ENCODE measurements around the gene COPS6.

The COPS6 gene

DNA sequence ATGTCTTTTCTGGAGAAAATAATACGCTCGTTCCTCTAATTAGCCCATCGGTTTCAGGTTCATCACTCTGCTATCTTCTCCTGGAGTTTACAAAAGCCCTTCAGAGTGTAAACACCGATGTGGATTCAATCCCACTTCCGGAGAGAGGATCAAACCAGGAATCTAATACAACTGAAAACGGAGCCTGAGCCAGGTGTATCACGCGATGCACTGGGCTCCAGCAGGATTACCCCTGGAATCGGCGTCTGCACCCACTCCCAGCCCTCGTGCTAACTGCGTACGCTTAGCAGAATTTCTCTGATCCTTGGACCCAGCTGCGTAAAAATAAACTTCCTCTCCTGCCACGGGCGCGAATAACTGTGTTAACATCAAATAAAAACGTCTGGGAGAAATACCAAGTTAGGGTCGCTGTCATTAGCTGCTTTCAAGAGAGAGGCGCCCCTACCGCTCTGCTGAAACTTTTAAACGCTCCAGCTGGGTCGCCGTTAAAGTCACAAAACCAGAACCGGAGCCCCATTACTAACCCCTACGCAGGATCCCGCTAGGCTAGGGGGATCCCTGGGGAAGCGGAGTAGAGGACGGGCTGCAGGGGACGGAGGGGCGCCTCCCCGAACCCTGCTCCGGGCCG lies 7.7 kb upstream of the COPS6 start:
- Histone ChIP-seq H3K27ac (ENCODE audit: low read depth, low read length) (no peak overlapping the region), H4K20me1 (ENCODE audit: control insufficient read depth, insufficient read depth, low read depth, low read length) (peaks cover 11% of the 10 kb centered on the region; the same call in 1 of the 2 replicates), H3K36me3 (ENCODE audit: control insufficient read depth, low read length) (peaks cover 25% of the 10 kb centered on the region), H3K4me2 (ENCODE audit: low read length) (peak overlapping the region; percentile 82), H3K9me3 (ENCODE audit: control insufficient read depth, insufficient read depth, low read length) (no peaks in the 10 kb centered on the region), H3K4me1 (ENCODE audit: control insufficient read depth, low read length) (peaks cover 24% of the 10 kb centered on the region), H3K9me2 (replicated peaks; ENCODE audit: control insufficient read depth, low read length) (no peaks in the 10 kb centered on the region), H3K27me3 (ENCODE audit: control insufficient read depth, low read length) (peaks cover 7% of the 10 kb centered on the region; the same call in 1 of the 2 replicates), H3F3A (ENCODE audit: control insufficient read depth, insufficient read depth) (peaks cover 19% of the 10 kb centered on the region), H3K79me2 (ENCODE audit: control insufficient read depth, low read length) (peaks cover 39% of the 10 kb centered on the region), H3K4me3 (ENCODE audit: low read length) (peak overlapping the region; percentile 79)
- TF ChIP-seq CTCF (IDR thresholded peaks at IDR 0.05; ENCODE audit: low read depth, low read length, poor library complexity, severe bottlenecking) (no peak), EZH2phosphoT487 (IDR thresholded peaks at IDR 0.05; ENCODE audit: borderline replicate concordance, low read length) (no peak)

DNA sequence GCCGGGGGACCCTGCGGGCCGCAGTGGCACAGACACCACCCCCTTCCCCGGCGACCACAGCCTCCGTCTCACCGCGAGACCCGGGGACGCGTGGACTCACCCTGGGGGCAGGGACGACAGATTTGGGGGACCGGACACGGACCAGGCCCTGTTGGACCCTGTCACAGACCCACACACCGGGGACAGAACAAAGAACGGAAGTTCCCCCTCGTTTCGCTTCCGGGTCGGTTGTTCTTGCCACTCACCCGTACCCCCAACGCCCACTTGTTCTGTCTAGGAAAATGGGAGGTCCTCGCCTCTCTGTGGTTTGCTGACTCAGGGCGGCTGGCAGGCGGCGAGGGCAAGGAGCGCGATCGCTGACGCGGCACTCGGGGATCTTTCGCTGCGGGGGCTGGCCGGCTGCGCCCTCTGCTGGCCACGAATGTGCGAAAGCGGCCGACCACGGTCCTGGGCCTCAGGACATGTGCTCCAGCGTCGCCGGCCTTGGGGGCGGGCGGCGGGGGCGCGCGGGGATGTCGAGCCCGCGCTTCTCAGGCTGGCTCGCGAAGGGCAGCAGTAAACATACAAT lies 7.2 kb upstream of the COPS6 start, which contains the start of gene ZNF3:
ZNF3 (minus strand) TSS at position 189 of the 568 bp plus-strand sequence. CDS start 4,366 bp downstream, outside the sequence.
- Histone ChIP-seq H3F3A (ENCODE audit: control insufficient read depth, insufficient read depth) (peaks cover 19% of the 10 kb centered on the region), H3K36me3 (ENCODE audit: control insufficient read depth, low read length) (peaks cover 19% of the 10 kb centered on the region), H3K27ac (ENCODE audit: low read depth, low read length) (peak within 1 kb of the TSS; percentile 42), H3K9me3 (ENCODE audit: control insufficient read depth, insufficient read depth, low read length) (no peaks in the 10 kb centered on the region), H4K20me1 (ENCODE audit: control insufficient read depth, insufficient read depth, low read depth, low read length) (peaks cover 11% of the 10 kb centered on the region; the same call in 1 of the 2 replicates), H3K4me2 (ENCODE audit: low read length) (peak within 1 kb of the TSS; percentile 82), H3K27me3 (ENCODE audit: control insufficient read depth, low read length) (peaks cover 7% of the 10 kb centered on the region; the same call in 1 of the 2 replicates), H3K79me2 (ENCODE audit: control insufficient read depth, low read length) (peaks cover 39% of the 10 kb centered on the region), H3K4me3 (ENCODE audit: low read length) (peak within 1 kb of the TSS; percentile 79), H3K4me1 (ENCODE audit: control insufficient read depth, low read length) (peaks cover 24% of the 10 kb centered on the region), H3K9me2 (replicated peaks; ENCODE audit: control insufficient read depth, low read length) (no peaks in the 10 kb centered on the region)
- TF ChIP-seq CTCF (IDR thresholded peaks at IDR 0.05; ENCODE audit: low read depth, low read length, poor library complexity, severe bottlenecking) (peak; percentile 99), EZH2phosphoT487 (IDR thresholded peaks at IDR 0.05; ENCODE audit: borderline replicate concordance, low read length) (no peak)

- Histone ChIP-seq H3K4me1 (ENCODE audit: control insufficient read depth, low read length) (peaks cover 27% of the 10 kb centered on the region), H3K79me2 (ENCODE audit: control insufficient read depth, low read length) (peaks cover 36% of the 10 kb centered on the region), H3K36me3 (ENCODE audit: control insufficient read depth, low read length) (peaks cover 12% of the 10 kb centered on the region), H3K4me3 (ENCODE audit: low read length) (peak overlapping the region; percentile 79), H3F3A (ENCODE audit: control insufficient read depth, insufficient read depth) (peaks cover 19% of the 10 kb centered on the region), H3K27me3 (ENCODE audit: control insufficient read depth, low read length) (peaks cover 7% of the 10 kb centered on the region; the same call in 1 of the 2 replicates), H3K9me2 (replicated peaks; ENCODE audit: control insufficient read depth, low read length) (no peaks in the 10 kb centered on the region), H4K20me1 (ENCODE audit: control insufficient read depth, insufficient read depth, low read depth, low read length) (peaks cover 11% of the 10 kb centered on the region; the same call in 1 of the 2 replicates), H3K27ac (ENCODE audit: low read depth, low read length) (peak overlapping the region; percentile 19), H3K9me3 (ENCODE audit: control insufficient read depth, insufficient read depth, low read length) (no peaks in the 10 kb centered on the region), H3K4me2 (ENCODE audit: low read length) (peak overlapping the region; percentile 82)
- TF ChIP-seq CTCF (IDR thresholded peaks at IDR 0.05; ENCODE audit: low read depth, low read length, poor library complexity, severe bottlenecking) (no peak), EZH2phosphoT487 (IDR thresholded peaks at IDR 0.05; ENCODE audit: borderline replicate concordance, low read length) (no peak)
Measured at GRCh38 chr7:100082978-100083377, 5.8 kb upstream of the COPS6 start.

Data from DOHH2 (cell line).